KOPT-K1 (cell line): ENCODE measurements around the gene CHEK1.
"Not testable (repeated sequence)": the region's sequence is repeated elsewhere in the genome, so short reads cannot be mapped to it uniquely, and the experiment has no call there.

Source experiments
- H3K27ac ChIP-seq: fragments of 200-600 bp; sonication (generic); 2 replicates; pipeline ENCODE4 v1.5.1; 2016; ENCODE audit warnings: antibody characterized with exemption, mild to moderate bottlenecking, low read depth, low read length; ENCODE audit not compliant: poor library complexity, severe bottlenecking
- H3K36me3 ChIP-seq: fragments of 200-600 bp; sonication (generic); 2 replicates; pipeline ENCODE4 v1.5.1; 2017; ENCODE audit warnings: antibody characterized with exemption, mild to moderate bottlenecking, low read length, moderate library complexity; ENCODE audit not compliant: insufficient read depth
- H3K9me3 ChIP-seq: fragments of 200-600 bp; sonication (generic); 2 replicates; pipeline ENCODE4 v1.5.1; 2017; ENCODE audit warnings: antibody characterized with exemption, low read length, mild to moderate bottlenecking; ENCODE audit not compliant: insufficient read depth, poor library complexity, severe bottlenecking

The CHEK1 gene

GRCh38 chr11:125701858-125702621 is 77.1 kb downstream of the CHEK1 start:
- no peak overlapping the region for H3K27ac ChIP-seq
- no peaks in the 10 kb centered on the region for H3K36me3 ChIP-seq
- H3K9me3 ChIP-seq = no peaks in the 10 kb centered on the region

GRCh38 chr11:125704686-125705085 is 79.7 kb downstream of the CHEK1 start:
- H3K36me3 ChIP-seq, H3K9me3 ChIP-seq, H3K27ac ChIP-seq: not testable (repeated sequence)

GRCh38 chr11:125720781-125721180 is 95.8 kb downstream of the CHEK1 start:
- no peak overlapping the region for H3K27ac ChIP-seq
- no peaks in the 10 kb centered on the region for H3K9me3 ChIP-seq
- no peaks in the 10 kb centered on the region for H3K36me3 ChIP-seq

- Histone ChIP-seq H3K9me3 (no peaks in the 10 kb centered on the region), H3K27ac (no peak overlapping the region), H3K36me3 (no peaks in the 10 kb centered on the region)
Measured at GRCh38 chr11:125724125-125724524, 99.2 kb downstream of the CHEK1 start.
